Calu3 (cell line): ENCODE measurements around the gene ABCC2. TPM values are rescaled to one million over a fixed set of nuclear protein-coding genes. Genes with fewer than 3 reads are reported as not detected.

Experiments
- BruUV-seq: library from RNA; stranded (reverse); fragments of 400-500 nt; replicated peaks from 2 replicates; lab custom pipeline; 2021; lab: Mats Ljungman, UMichigan
- CTCF ChIA-PET: fragments of 300-600 bp; sonication (Branson Sonifier 250); formaldehyde crosslinking; loops from one replicate; lab custom pipeline; 2022; ENCODE audit warnings: antibody characterized with exemption; lab: Charles Lee
- DNase-seq: peaks from one replicate; pipeline ENCODE4 v3.0.0; 2022
- H3K27ac Mint-ChIP-seq: one replicate; pipeline ENCODE4 v1.8.0; 2022; ENCODE audit warnings: mixed read lengths; ENCODE audit not compliant: unreplicated experiment
- H3K27me3 Mint-ChIP-seq: one replicate; pipeline ENCODE4 v1.8.0; 2022; ENCODE audit warnings: mixed read lengths; ENCODE audit not compliant: unreplicated experiment
- H3K36me3 Mint-ChIP-seq: one replicate; pipeline ENCODE4 v1.8.0; 2022; ENCODE audit warnings: mild to moderate bottlenecking, moderate library complexity, mixed read lengths; ENCODE audit not compliant: insufficient read depth, unreplicated experiment
- H3K4me1 Mint-ChIP-seq: one replicate; pipeline ENCODE4 v1.8.0; 2022; ENCODE audit warnings: mild to moderate bottlenecking, low read depth, mixed read lengths; ENCODE audit not compliant: unreplicated experiment
- H3K4me3 Mint-ChIP-seq: one replicate; pipeline ENCODE4 v1.8.0; 2022; ENCODE audit warnings: mild to moderate bottlenecking, low read depth, moderate library complexity, mixed read lengths; ENCODE audit not compliant: unreplicated experiment
- H3K9me3 Mint-ChIP-seq: one replicate; pipeline ENCODE4 v1.8.0; 2022; ENCODE audit warnings: low read depth, mixed read lengths; ENCODE audit not compliant: unreplicated experiment
- CTCF ChIP-seq: fragments of 200-600 bp; IDR thresholded peaks from one replicate; pipeline ENCODE4 v1.8.0; 2022; ENCODE audit warnings: antibody characterized with exemption; ENCODE audit not compliant: unreplicated experiment
- intact Hi-C: fragments of 100-400 bp; cut with micrococcal nuclease; formaldehyde crosslinking; loops from one replicate; pipeline ENCODE4 v1.10.0; 2022; ENCODE audit not compliant: unreplicated experiment
- total RNA-seq: library from RNA; stranded (reverse); gene quantifications from 2 replicates; pipeline ENCODE4 v1.2.3, GENCODE V29; 2022

Gene ABCC2
- total RNA-seq, 1 experiment from 2014 or later: 1.8 TPM

GRCh38 chr10:99851825-99852224, 69.4 kb downstream of the ABCC2 start:
- CTCF ChIA-PET: interaction anchor here (0.7 kb wide), 1 partner anchor 1830 kb away, joined by 4 read pairs; no protein-coding TSS in a partner anchor
- no peaks in the 10 kb centered on the region for H3K4me1 Mint-ChIP-seq

DNA sequence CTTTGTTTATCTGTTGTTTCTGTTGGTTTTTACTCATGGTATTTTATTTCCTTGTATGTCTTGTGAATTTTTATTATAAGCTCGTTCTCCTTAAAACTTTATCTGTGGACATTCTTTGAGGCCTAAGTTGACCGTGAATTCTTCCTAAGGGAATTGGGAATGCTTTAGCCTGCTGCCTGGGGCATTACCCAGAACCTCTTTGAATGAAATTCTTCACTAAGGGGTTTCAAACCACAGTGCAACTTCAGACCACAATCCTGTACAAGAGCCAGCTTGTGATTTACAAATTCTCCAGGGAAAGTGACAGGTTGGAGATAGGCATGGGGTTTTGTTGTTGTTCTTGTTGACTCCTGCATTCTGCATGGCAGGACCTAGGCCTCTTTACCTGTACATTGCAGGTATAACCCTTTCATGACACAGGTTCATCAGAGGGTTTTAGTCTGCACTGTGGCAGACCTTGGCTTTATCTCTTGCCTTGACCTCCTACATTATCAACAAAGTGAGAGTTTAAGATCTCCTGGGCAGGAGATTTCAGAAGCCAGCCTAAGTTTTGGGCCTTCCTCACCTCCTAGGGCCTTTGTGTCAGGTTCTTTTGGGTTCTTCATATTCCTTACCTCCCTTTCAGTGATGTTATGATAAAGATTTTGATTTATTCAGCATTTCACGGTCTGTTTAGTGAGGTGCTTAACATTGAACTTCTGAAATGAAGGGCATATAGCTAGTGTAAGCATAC, 70.2 kb downstream of the ABCC2 start:
- H3K4me3 Mint-ChIP-seq: no peak overlapping the region
- no peaks in the 10 kb centered on the region for H3K4me1 Mint-ChIP-seq
- no peak overlapping the region for H3K27ac Mint-ChIP-seq
- no peak for TF ChIP-seq CTCF
- intact Hi-C loops: no loop called here
- no peaks in the 10 kb centered on the region for H3K9me3 Mint-ChIP-seq
- no peak for DNase-seq
- CTCF ChIA-PET: no interaction called here
- no TSS peak for BruUV-seq
- H3K36me3 Mint-ChIP-seq: no peaks in the 10 kb centered on the region
- no peaks in the 10 kb centered on the region for H3K27me3 Mint-ChIP-seq

More at GRCh38 chr10:99851825-99852224, 69.4 kb downstream of the ABCC2 start:
- H3K27me3 Mint-ChIP-seq: no peaks in the 10 kb centered on the region
- no peaks in the 10 kb centered on the region for H3K36me3 Mint-ChIP-seq
- no peaks in the 10 kb centered on the region for H3K9me3 Mint-ChIP-seq
- intact Hi-C loops: no loop called here
- no TSS peak for BruUV-seq
- DNase-seq: no peak
- TF ChIP-seq CTCF: no peak
- H3K27ac Mint-ChIP-seq: no peak overlapping the region
- no peak overlapping the region for H3K4me3 Mint-ChIP-seq

- Mint-ChIP-seq H3K27me3 (no peaks in the 10 kb centered on the region), H3K4me3 (no peak overlapping the region), H3K9me3 (no peaks in the 10 kb centered on the region), H3K4me1 (no peaks in the 10 kb centered on the region), H3K36me3 (no peaks in the 10 kb centered on the region), H3K27ac (no peak overlapping the region)
- no peak for DNase-seq
- TF ChIP-seq CTCF: no peak
- CTCF ChIA-PET: no interaction called here
- BruUV-seq: no TSS peak
- intact Hi-C loops: no loop called here
These were observed 71.2 kb downstream of the ABCC2 start for GRCh38 chr10:99853655-99854054.

GRCh38 chr10:99854860-99855259, 72.4 kb downstream of the ABCC2 start:
- H3K27ac Mint-ChIP-seq: no peak overlapping the region
- no peak for DNase-seq
- no peaks in the 10 kb centered on the region for H3K27me3 Mint-ChIP-seq
- H3K4me3 Mint-ChIP-seq: no peak overlapping the region
- CTCF ChIA-PET: no interaction called here
- H3K9me3 Mint-ChIP-seq: no peaks in the 10 kb centered on the region
- H3K4me1 Mint-ChIP-seq: no peaks in the 10 kb centered on the region
- intact Hi-C loops: no loop called here
- BruUV-seq: no TSS peak
- H3K36me3 Mint-ChIP-seq: no peaks in the 10 kb centered on the region
- TF ChIP-seq CTCF: no peak
